Amniotic epithelial cell (primary cell): ENCODE results near the gene IGSF6.
"Not testable (repeated sequence)": the region's sequence is repeated elsewhere in the genome, so short reads cannot be mapped to it uniquely, and the experiment has no call there.

Experiments used
- DNase-seq: peaks from one replicate; pipeline ENCODE4 v3.0.0-alpha.2; 2010; ENCODE audit warnings: low read depth

The IGSF6 gene

GRCh38 chr16:21629616-21630539 is 22.5 kb downstream of the IGSF6 start:
- DNase-seq, result not testable (repeated sequence)

- no peak for DNase-seq
These were observed 23.6 kb downstream of the IGSF6 start for GRCh38 chr16:21628772-21629171.

GRCh38 chr16:21628121-21628726 is 24.2 kb downstream of the IGSF6 start:
- no peak for DNase-seq

GRCh38 chr16:21626659-21627277 is 25.6 kb downstream of the IGSF6 start:
- DNase-seq, result peak; percentile 96

GRCh38 chr16:21625026-21625425 is 27.4 kb downstream of the IGSF6 start:
- no peak for DNase-seq

- no peak for DNase-seq
These were observed 29.9 kb downstream of the IGSF6 start for GRCh38 chr16:21622545-21622944.

- DNase-seq, result no peak
These were observed 31.8 kb downstream of the IGSF6 start for GRCh38 chr16:21620592-21620991.

- no peak for DNase-seq
These were observed 32.5 kb downstream of the IGSF6 start for GRCh38 chr16:21619765-21620425.

GRCh38 chr16:21618281-21618680 is 34.1 kb downstream of the IGSF6 start:
- DNase-seq, result no peak

- no peak for DNase-seq
These were observed 34.8 kb downstream of the IGSF6 start for GRCh38 chr16:21617607-21618006.

GRCh38 chr16:21614896-21615295 is 37.5 kb downstream of the IGSF6 start:
- no peak for DNase-seq

GRCh38 chr16:21613781-21614180 is 38.6 kb downstream of the IGSF6 start:
- no peak for DNase-seq

GRCh38 chr16:21613361-21613760 is 39.0 kb downstream of the IGSF6 start:
- no peak for DNase-seq

GRCh38 chr16:21611556-21612384 is 40.6 kb downstream of the IGSF6 start:
- peak; percentile 80 for DNase-seq

GRCh38 chr16:21611198-21611555 is 41.2 kb downstream of the IGSF6 start:
- DNase-seq, result peak; percentile 91

GRCh38 chr16:21610766-21611165 is 41.6 kb downstream of the IGSF6 start:
- DNase-seq, result no peak

GRCh38 chr16:21610006-21610544 is 42.3 kb downstream of the IGSF6 start:
- DNase-seq, result no peak

GRCh38 chr16:21608639-21609328 is 43.6 kb downstream of the IGSF6 start:
- peak; percentile 92 for DNase-seq

GRCh38 chr16:21605848-21606247 is 46.6 kb downstream of the IGSF6 start:
- not testable (repeated sequence) for DNase-seq

GRCh38 chr16:21603928-21604327 is 48.5 kb downstream of the IGSF6 start:
- peak; percentile 96 for DNase-seq

GRCh38 chr16:21602785-21603184 is 49.6 kb downstream of the IGSF6 start:
- DNase-seq, result no peak
